ENCODE results near the gene TNFSF10.

TNFSF10 gene

GRCh38 chr3:172516318-172517214, 6.7 kb downstream of the TNFSF10 start:
- peak; percentile 45 for DNase-seq

GRCh38 chr3:172515130-172515918, 7.9 kb downstream of the TNFSF10 start:
- DNase-seq, result no peak

GRCh38 chr3:172514678-172515077, 8.6 kb downstream of the TNFSF10 start:
- DNase-seq, result no peak

GRCh38 chr3:172513488-172513887, 9.7 kb downstream of the TNFSF10 start:
- peak; percentile 52 for DNase-seq

GRCh38 chr3:172511783-172512762, 11.2 kb downstream of the TNFSF10 start:
- DNase-seq, result peak; percentile 84

GRCh38 chr3:172506094-172506493, 17.1 kb downstream of the TNFSF10 start:
- no peak for DNase-seq

GRCh38 chr3:172501540-172501939, 21.7 kb downstream of the TNFSF10 start:
- no peak for DNase-seq

GRCh38 chr3:172490198-172490669, 33.0 kb downstream of the TNFSF10 start:
- peak; percentile 80 for DNase-seq

- DNase-seq, result peak; percentile 7
These were observed 45.1 kb downstream of the TNFSF10 start for GRCh38 chr3:172478116-172478515.

GRCh38 chr3:172476347-172476746, 46.9 kb downstream of the TNFSF10 start:
- DNase-seq, result no peak

GRCh38 chr3:172475703-172476102, 47.5 kb downstream of the TNFSF10 start:
- DNase-seq, result no peak

GRCh38 chr3:172471903-172472302, 51.3 kb downstream of the TNFSF10 start:
- DNase-seq, result no peak

- DNase-seq, result no peak
These were observed 52.6 kb downstream of the TNFSF10 start for GRCh38 chr3:172470588-172470987.

GRCh38 chr3:172467170-172467824, 55.9 kb downstream of the TNFSF10 start:
- DNase-seq, result no peak

GRCh38 chr3:172466553-172467130, 56.6 kb downstream of the TNFSF10 start:
- DNase-seq, result no peak

GRCh38 chr3:172465281-172465680, 57.9 kb downstream of the TNFSF10 start:
- DNase-seq, result no peak

GRCh38 chr3:172464306-172464705, 58.9 kb downstream of the TNFSF10 start:
- no peak for DNase-seq

- DNase-seq, result peak; percentile 56
These were observed 61.6 kb downstream of the TNFSF10 start for GRCh38 chr3:172461530-172462138.

- DNase-seq, result no peak
These were observed 66.8 kb downstream of the TNFSF10 start for GRCh38 chr3:172456404-172456803.

All from CD4-positive, alpha-beta T cell treated with Interleukin-10 for 1 hour (primary cell).